Trophoblast cell (in vitro differentiated cells and primary cell): ENCODE results near the gene MTMR2.

Experiments
- DNase-seq, 2 donors: peaks; one replicate each; pipeline ENCODE4 v3.0.0-alpha.2; 2016
- H2AFZ ChIP-seq: 2 replicates; pipeline ENCODE4 v1.6.1; 2013; ENCODE audit warnings: low read length, moderate library complexity, mild to moderate bottlenecking; ENCODE audit not compliant: insufficient read depth, poor library complexity
- H2AK5ac ChIP-seq: 2 replicates; pipeline ENCODE4 v1.6.1; 2013; ENCODE audit warnings: mild to moderate bottlenecking, low read length
- H2BK120ac ChIP-seq: 2 replicates; pipeline ENCODE4 v1.6.1; 2013; ENCODE audit warnings: low read length, mild to moderate bottlenecking, moderate library complexity; ENCODE audit not compliant: insufficient read depth, poor library complexity
- H2BK12ac ChIP-seq: 2 replicates; pipeline ENCODE4 v1.6.1; 2013; ENCODE audit warnings: mild to moderate bottlenecking, low read length, moderate library complexity
- H2BK5ac ChIP-seq: 2 replicates; pipeline ENCODE4 v1.6.1; 2013; ENCODE audit warnings: low read length, low read depth, moderate library complexity, mild to moderate bottlenecking; ENCODE audit not compliant: poor library complexity
- H3K14ac ChIP-seq: 2 replicates; pipeline ENCODE4 v1.6.1; 2013; ENCODE audit warnings: mild to moderate bottlenecking, low read length
- H3K18ac ChIP-seq: 2 replicates; pipeline ENCODE4 v1.6.1; 2013; ENCODE audit warnings: mild to moderate bottlenecking, low read length
- H3K23ac ChIP-seq: 2 replicates; pipeline ENCODE4 v1.6.1; 2013; ENCODE audit warnings: low read length
- H3K27ac ChIP-seq: 2 replicates; pipeline ENCODE4 v1.5.1; 2013; ENCODE audit warnings: low read depth, mild to moderate bottlenecking, inconsistent platforms, low read length, moderate library complexity
- H3K27me3 ChIP-seq: 2 replicates; pipeline ENCODE4 v1.6.1; 2013; ENCODE audit warnings: inconsistent platforms, mild to moderate bottlenecking, low read length, moderate library complexity; ENCODE audit not compliant: insufficient read depth
- H3K36me3 ChIP-seq, 2 experiments: 1 replicate in 1 of 2; 2 replicates in 1 of 2; pipeline ENCODE4 v1.6.1; 2013; ENCODE audit warnings: low read length in 2 of 2, mild to moderate bottlenecking in 2 of 2, moderate library complexity in 1 of 2; ENCODE audit not compliant: insufficient read depth in 2 of 2, control insufficient read depth in 1 of 2
- H3K4ac ChIP-seq: 2 replicates; pipeline ENCODE4 v1.6.1; 2013; ENCODE audit warnings: low read depth, mild to moderate bottlenecking, low read length, moderate library complexity
- H3K4me1 ChIP-seq, 2 experiments: 1 replicate in 1 of 2; 2 replicates in 1 of 2; pipeline ENCODE4 v1.6.1; 2013; ENCODE audit warnings: low read length in 2 of 2, mild to moderate bottlenecking in 2 of 2, moderate library complexity in 1 of 2; ENCODE audit not compliant: insufficient read depth in 2 of 2, control insufficient read depth in 1 of 2
- H3K4me2 ChIP-seq: 2 replicates; pipeline ENCODE4 v1.6.1; 2013; ENCODE audit warnings: inconsistent platforms, mild to moderate bottlenecking, low read length, moderate library complexity
- H3K4me3 ChIP-seq: 2 replicates; pipeline ENCODE4 v1.5.1; 2013; ENCODE audit warnings: mild to moderate bottlenecking, low read depth, low read length, inconsistent platforms
- H3K79me1 ChIP-seq: one replicate; pipeline ENCODE4 v1.6.1; 2013; ENCODE audit warnings: low read length
- H3K79me2 ChIP-seq: 2 replicates; pipeline ENCODE4 v1.6.1; 2013; ENCODE audit warnings: low read length, mild to moderate bottlenecking; ENCODE audit not compliant: control insufficient read depth, insufficient read depth, poor library complexity
- H3K9ac ChIP-seq: 2 replicates; pipeline ENCODE4 v1.6.1; 2013; ENCODE audit warnings: mild to moderate bottlenecking, low read length
- H3K9me3 ChIP-seq: 2 replicates; pipeline ENCODE4 v1.6.1; 2013; ENCODE audit warnings: low read depth, mild to moderate bottlenecking, control low read depth, inconsistent platforms, low read length; ENCODE audit not compliant: insufficient read depth
- H4K12ac ChIP-seq: 2 replicates; pipeline ENCODE4 v1.6.1; 2013; ENCODE audit warnings: low read depth, mild to moderate bottlenecking, low read length, moderate library complexity
- H4K8ac ChIP-seq: 2 replicates; pipeline ENCODE4 v1.6.1; 2013; ENCODE audit warnings: low read depth, mild to moderate bottlenecking, low read length, moderate library complexity
- H4K91ac ChIP-seq: one replicate; pipeline ENCODE4 v1.6.1; 2013; ENCODE audit warnings: low read depth, mild to moderate bottlenecking, low read length, moderate library complexity
- WGBS: extraction: QIAGEN DNeasy Blood & Tissue Kit; methylation state at CpG from one replicate; pipeline ENCODE4 v1.1.7; 2013; ENCODE audit warnings: missing lambda C conversion rate; ENCODE audit not compliant: insufficient read length, insufficient coverage; ENCODE audit errors: extremely low coverage; 5-methylcytosine and 5-hydroxymethylcytosine counted together

MTMR2 gene

GRCh38 chr11:95907476-95907875, 16.4 kb downstream of the MTMR2 start:
- no peak overlapping the region for H3K23ac ChIP-seq
- peaks cover 6 to 9% of the 10 kb centered on the region in 2 experiments for H3K4me1 ChIP-seq
- no peak overlapping the region for H3K9ac ChIP-seq
- no peaks in the 10 kb centered on the region for H3K27me3 ChIP-seq
- no peak overlapping the region for H3K4me3 ChIP-seq
- H3K79me2 ChIP-seq = no peaks in the 10 kb centered on the region
- no peaks in the 10 kb centered on the region for H3K9me3 ChIP-seq
- H3K4ac ChIP-seq = no peak overlapping the region
- no peak overlapping the region for H3K14ac ChIP-seq
- H4K12ac ChIP-seq = no peak overlapping the region
- H2AK5ac ChIP-seq = no peak overlapping the region
- H2AFZ ChIP-seq = no peak overlapping the region
- no peak overlapping the region for H3K4me2 ChIP-seq
- no CpG with 5 or more reads among the region's 5 CpGs for WGBS
- H4K8ac ChIP-seq = no peak overlapping the region
- no peaks in the 10 kb centered on the region for H3K79me1 ChIP-seq
- H3K18ac ChIP-seq = no peak overlapping the region
- no peak for DNase-seq
- H2BK5ac ChIP-seq = no peak overlapping the region
- H3K27ac ChIP-seq = no peak overlapping the region
- H2BK12ac ChIP-seq = no peak overlapping the region
- H4K91ac ChIP-seq = no peak overlapping the region
- H3K36me3 ChIP-seq = no peaks in the 10 kb centered on the region
- no peak overlapping the region for H2BK120ac ChIP-seq

DNA sequence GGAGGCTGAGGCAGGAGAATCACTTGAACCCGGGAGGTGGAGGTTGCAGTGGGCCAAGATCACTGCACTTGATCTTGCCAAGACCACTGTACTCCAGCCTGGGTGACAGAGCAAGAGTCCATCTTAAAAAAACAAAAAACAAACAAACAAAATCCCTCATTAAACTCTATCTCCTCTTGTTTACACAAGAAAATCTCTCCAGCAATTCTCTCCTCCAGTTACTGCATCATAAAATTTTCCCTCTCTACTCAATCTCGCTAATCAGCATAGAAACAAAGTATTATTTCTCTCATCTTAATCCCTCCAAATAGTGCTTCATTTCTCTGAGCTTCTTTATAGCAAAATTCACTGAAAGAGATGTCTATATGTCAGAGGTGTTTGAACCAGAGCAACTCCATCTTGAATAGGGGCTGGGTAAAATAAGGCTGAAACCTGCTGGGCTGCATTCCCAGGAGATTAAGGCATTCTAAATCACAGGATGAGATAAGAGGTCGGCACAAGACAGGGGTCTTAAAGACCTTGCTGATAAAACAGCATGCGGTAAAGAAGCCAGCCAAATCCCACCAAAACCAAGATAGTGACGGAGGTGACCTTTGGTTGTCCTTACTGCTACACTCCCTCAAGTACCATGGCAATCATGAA, 19.8 kb downstream of the MTMR2 start:
- no peak overlapping the region for H2AK5ac ChIP-seq
- no peak for DNase-seq
- no peak overlapping the region for H3K14ac ChIP-seq
- no peak overlapping the region for H4K8ac ChIP-seq
- no peak overlapping the region for H4K12ac ChIP-seq
- H3K4me1 ChIP-seq = peaks cover 6 to 12% of the 10 kb centered on the region in 2 experiments
- H3K18ac ChIP-seq = no peak overlapping the region
- H3K79me1 ChIP-seq = no peaks in the 10 kb centered on the region
- no peak overlapping the region for H2BK120ac ChIP-seq
- H3K79me2 ChIP-seq = no peaks in the 10 kb centered on the region
- WGBS = 100% methylated on average over 1 of the region's 5 CpGs
- H2AFZ ChIP-seq = no peak overlapping the region
- H3K4me2 ChIP-seq = no peak overlapping the region
- no peak overlapping the region for H3K23ac ChIP-seq
- H3K36me3 ChIP-seq = no peaks in the 10 kb centered on the region
- H3K27me3 ChIP-seq = no peaks in the 10 kb centered on the region
- H2BK5ac ChIP-seq = no peak overlapping the region
- no peak overlapping the region for H2BK12ac ChIP-seq
- no peak overlapping the region for H4K91ac ChIP-seq
- H3K27ac ChIP-seq = no peak overlapping the region
- H3K4me3 ChIP-seq = no peak overlapping the region
- H3K4ac ChIP-seq = no peak overlapping the region
- no peak overlapping the region for H3K9ac ChIP-seq
- no peaks in the 10 kb centered on the region for H3K9me3 ChIP-seq

GRCh38 chr11:95898782-95899181, 25.1 kb downstream of the MTMR2 start:
- no peaks in the 10 kb centered on the region for H3K27me3 ChIP-seq
- WGBS = no CpG with 5 or more reads among the region's 2 CpGs
- H3K79me1 ChIP-seq = no peaks in the 10 kb centered on the region
- no peak overlapping the region for H3K23ac ChIP-seq
- no peak overlapping the region for H3K18ac ChIP-seq
- no peak overlapping the region for H2AK5ac ChIP-seq
- H3K79me2 ChIP-seq = no peaks in the 10 kb centered on the region
- no peak overlapping the region for H2BK5ac ChIP-seq
- H3K27ac ChIP-seq = no peak overlapping the region
- H4K12ac ChIP-seq = no peak overlapping the region
- peaks cover 2 to 8% of the 10 kb centered on the region in 2 experiments for H3K4me1 ChIP-seq
- H2AFZ ChIP-seq = no peak overlapping the region
- H3K4ac ChIP-seq = no peak overlapping the region
- no peaks in the 10 kb centered on the region for H3K9me3 ChIP-seq
- no peak overlapping the region for H2BK120ac ChIP-seq
- H3K9ac ChIP-seq = no peak overlapping the region
- no peak for DNase-seq
- no peaks in the 10 kb centered on the region for H3K36me3 ChIP-seq
- H2BK12ac ChIP-seq = no peak overlapping the region
- H4K91ac ChIP-seq = no peak overlapping the region
- H3K14ac ChIP-seq = no peak overlapping the region
- no peak overlapping the region for H3K4me2 ChIP-seq
- H3K4me3 ChIP-seq = no peak overlapping the region
- no peak overlapping the region for H4K8ac ChIP-seq

GRCh38 chr11:95897731-95898130, 26.2 kb downstream of the MTMR2 start:
- Histone ChIP-seq H2AFZ (no peak overlapping the region), H3K4me1 (peaks cover 0 to 8% of the 10 kb centered on the region in 2 experiments), H3K27me3 (no peaks in the 10 kb centered on the region), H3K36me3 (no peaks in the 10 kb centered on the region), H3K4ac (no peak overlapping the region), H3K23ac (no peak overlapping the region), H4K12ac (no peak overlapping the region), H3K79me1 (no peaks in the 10 kb centered on the region), H2BK12ac (no peak overlapping the region), H2BK5ac (no peak overlapping the region), H3K18ac (no peak overlapping the region), H3K4me3 (no peak overlapping the region), H2AK5ac (no peak overlapping the region), H3K14ac (no peak overlapping the region), H4K8ac (no peak overlapping the region), H3K9ac (no peak overlapping the region), H3K27ac (no peak overlapping the region), H3K79me2 (no peaks in the 10 kb centered on the region), H3K4me2 (no peak overlapping the region), H3K9me3 (no peaks in the 10 kb centered on the region), H2BK120ac (no peak overlapping the region), H4K91ac (no peak overlapping the region)
- no CpG with 5 or more reads among the region's 7 CpGs for WGBS
- DNase-seq = no peak
